Memory B cell (primary cell): ENCODE results near the gene ERBB2.
"Not testable (repeated sequence)": the region's sequence is repeated elsewhere in the genome, so short reads cannot be mapped to it uniquely, and the experiment has no call there.

Source experiments
- ATAC-seq: fragments of 150-1000 bp; cut with Tn5 transposase; 2 replicates; pipeline ENCODE4 v1.10.0; 2021; ENCODE audit warnings: low read depth, mild to moderate bottlenecking, moderate library complexity
- DNase-seq, 2 donors: peaks; one replicate each; pipeline ENCODE4 v3.0.0; 2022; ENCODE audit warnings: low spot score in 2 of 2
- H3K27ac Mint-ChIP-seq: one replicate; pipeline ENCODE4 v1.8.0; 2022; ENCODE audit warnings: mild to moderate bottlenecking, moderate library complexity, mixed read lengths
- H3K27me3 Mint-ChIP-seq: one replicate; pipeline ENCODE4 v1.8.0; 2022; ENCODE audit warnings: mixed read lengths
- H3K36me3 Mint-ChIP-seq: one replicate; pipeline ENCODE4 v1.8.0; 2022; ENCODE audit warnings: mild to moderate bottlenecking, mixed read lengths
- H3K4me1 Mint-ChIP-seq: one replicate; pipeline ENCODE4 v1.8.0; 2022; ENCODE audit warnings: mixed read lengths
- H3K4me3 Mint-ChIP-seq: one replicate; pipeline ENCODE4 v1.8.0; 2022; ENCODE audit warnings: mild to moderate bottlenecking, moderate library complexity, mixed read lengths
- H3K9me3 Mint-ChIP-seq: one replicate; pipeline ENCODE4 v1.8.0; 2022; ENCODE audit warnings: mixed read lengths

Gene ERBB2

GRCh38 chr17:39739885-39740356, 40.1 kb downstream of the ERBB2 start:
- H3K27ac Mint-ChIP-seq: no peak overlapping the region
- ATAC-seq (no peak), DNase-seq (no peak)
- H3K36me3 Mint-ChIP-seq: peaks cover 2% of the 10 kb centered on the region
- H3K9me3 Mint-ChIP-seq: no peaks in the 10 kb centered on the region
- H3K4me1 Mint-ChIP-seq: peaks cover 24% of the 10 kb centered on the region
- H3K27me3 Mint-ChIP-seq: peaks cover 30% of the 10 kb centered on the region
- H3K4me3 Mint-ChIP-seq: peak overlapping the region; percentile 25

DNA sequence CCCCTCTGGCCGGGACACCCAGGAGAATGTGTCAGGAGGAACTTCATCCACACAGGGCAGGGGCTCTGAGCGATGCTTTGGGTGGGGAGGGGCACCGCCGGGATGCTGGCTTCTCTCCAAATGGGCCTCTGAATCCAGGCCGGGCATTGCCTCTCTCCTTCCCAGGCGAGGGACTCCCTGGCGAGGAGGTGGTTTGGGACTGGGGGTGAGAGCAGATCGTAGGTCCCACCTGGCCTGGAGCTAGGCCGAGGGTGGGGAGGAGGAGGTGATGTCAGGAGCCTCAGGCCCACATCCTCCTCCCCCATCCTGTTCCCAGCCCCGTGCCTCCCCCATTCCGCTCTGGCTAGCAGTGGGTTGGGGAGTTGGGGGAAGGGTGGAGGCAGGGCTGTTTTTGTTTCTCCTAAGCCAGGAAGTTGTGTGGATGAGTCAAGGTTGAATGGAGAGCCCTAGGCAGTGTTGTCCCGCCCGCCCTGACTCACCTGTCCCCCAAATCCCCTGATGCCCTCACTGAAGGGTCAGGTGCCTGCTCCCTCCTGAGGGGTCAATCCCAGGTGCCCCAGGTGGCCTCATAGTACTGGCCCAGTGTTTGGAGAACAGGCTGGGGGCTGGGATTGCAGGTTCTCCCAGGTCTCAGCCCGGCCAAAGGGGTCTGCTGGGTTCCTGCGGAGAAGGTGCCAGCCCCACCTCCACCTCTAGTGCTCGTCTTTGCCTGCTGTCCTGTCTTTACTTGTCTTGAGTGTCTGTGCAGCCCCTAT, 40.7 kb downstream of the ERBB2 start:
- ATAC-seq: no peak
- Mint-ChIP-seq H3K27ac (no peak overlapping the region), H3K9me3 (no peaks in the 10 kb centered on the region), H3K4me3 (no peak overlapping the region), H3K4me1 (peaks cover 24% of the 10 kb centered on the region), H3K36me3 (peaks cover 2% of the 10 kb centered on the region), H3K27me3 (peaks cover 30% of the 10 kb centered on the region)
- DNase-seq: no peak

DNA sequence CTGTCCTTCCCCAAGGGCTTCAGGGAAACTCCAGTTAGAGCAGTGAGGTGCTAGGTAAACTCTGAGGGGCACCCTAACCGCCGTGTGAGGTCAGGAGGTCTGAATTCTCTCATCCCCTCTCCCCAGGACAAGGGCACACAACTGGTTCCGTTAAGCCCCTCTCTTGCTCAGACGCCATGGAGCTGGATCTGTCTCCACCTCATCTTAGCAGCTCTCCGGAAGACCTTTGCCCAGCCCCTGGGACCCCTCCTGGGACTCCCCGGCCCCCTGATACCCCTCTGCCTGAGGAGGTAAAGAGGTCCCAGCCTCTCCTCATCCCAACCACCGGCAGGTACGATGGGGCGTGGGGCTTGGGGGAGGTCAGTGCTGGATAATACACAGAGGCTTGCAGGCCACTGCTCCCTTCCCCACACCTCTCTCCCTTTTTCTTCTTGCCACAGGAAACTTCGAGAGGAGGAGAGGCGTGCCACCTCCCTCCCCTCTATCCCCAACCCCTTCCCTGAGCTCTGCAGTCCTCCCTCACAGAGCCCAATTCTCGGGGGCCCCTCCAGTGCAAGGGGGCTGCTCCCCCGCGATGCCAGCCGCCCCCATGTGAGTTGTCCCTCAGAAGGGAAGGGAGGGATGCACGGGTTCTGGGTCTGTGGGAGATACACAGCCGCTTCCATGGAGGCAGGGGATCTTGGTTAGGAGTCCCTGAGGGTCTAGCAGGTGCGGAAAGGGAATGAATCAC, 42.4 kb downstream of the ERBB2 start:
- Mint-ChIP-seq H3K4me1 (peaks cover 20% of the 10 kb centered on the region), H3K27ac (no peak overlapping the region), H3K4me3 (no peak overlapping the region), H3K36me3 (peaks cover 2% of the 10 kb centered on the region), H3K27me3 (peaks cover 25% of the 10 kb centered on the region), H3K9me3 (no peaks in the 10 kb centered on the region)
- no peak for DNase-seq
- ATAC-seq: no peak

GRCh38 chr17:39742856-39743436, 43.1 kb downstream of the ERBB2 start:
- peaks cover 17% of the 10 kb centered on the region for H3K4me1 Mint-ChIP-seq
- no peak overlapping the region for H3K4me3 Mint-ChIP-seq
- peaks cover 2% of the 10 kb centered on the region for H3K36me3 Mint-ChIP-seq
- ATAC-seq (no peak), DNase-seq (no peak)
- peaks cover 22% of the 10 kb centered on the region for H3K27me3 Mint-ChIP-seq
- no peaks in the 10 kb centered on the region for H3K9me3 Mint-ChIP-seq
- H3K27ac Mint-ChIP-seq: no peak overlapping the region

DNA sequence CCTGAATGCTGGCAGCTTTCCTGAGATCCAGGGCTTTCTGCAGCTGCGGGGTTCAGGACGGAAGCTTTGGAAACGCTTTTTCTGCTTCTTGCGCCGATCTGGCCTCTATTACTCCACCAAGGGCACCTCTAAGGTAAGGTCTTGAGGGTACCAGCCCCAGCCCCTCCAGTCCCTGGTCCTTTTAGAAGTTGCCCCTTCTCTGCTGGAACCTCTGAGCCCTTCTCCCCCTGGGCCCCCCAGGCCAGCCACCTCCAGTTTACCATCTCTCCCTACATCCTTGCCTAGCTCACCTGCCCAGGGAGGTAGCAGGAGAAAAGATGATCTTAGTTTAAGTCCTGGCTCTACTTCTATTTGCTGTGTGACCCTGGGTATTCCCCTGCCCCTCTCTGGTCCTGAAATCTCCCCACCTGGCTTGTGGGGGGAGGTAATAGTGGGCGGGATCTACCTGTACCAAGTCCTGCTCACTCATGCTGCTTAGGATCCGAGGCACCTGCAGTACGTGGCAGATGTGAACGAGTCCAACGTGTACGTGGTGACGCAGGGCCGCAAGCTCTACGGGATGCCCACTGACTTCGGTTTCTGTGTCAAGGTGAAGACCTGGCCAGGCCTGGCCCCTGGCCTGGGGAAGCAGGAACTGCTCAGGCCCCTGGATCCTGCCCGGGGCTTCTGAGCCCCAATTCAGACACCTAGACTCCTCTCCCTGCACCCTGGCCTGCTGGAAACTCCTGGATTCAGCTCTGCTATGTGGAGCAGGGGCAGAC, 44.4 kb downstream of the ERBB2 start:
- Mint-ChIP-seq H3K27me3 (peaks cover 16% of the 10 kb centered on the region), H3K9me3 (no peaks in the 10 kb centered on the region), H3K27ac (no peak overlapping the region), H3K36me3 (no peaks in the 10 kb centered on the region), H3K4me3 (no peak overlapping the region), H3K4me1 (peaks cover 9% of the 10 kb centered on the region)
- DNase-seq: no peak
- no peak for ATAC-seq

DNA sequence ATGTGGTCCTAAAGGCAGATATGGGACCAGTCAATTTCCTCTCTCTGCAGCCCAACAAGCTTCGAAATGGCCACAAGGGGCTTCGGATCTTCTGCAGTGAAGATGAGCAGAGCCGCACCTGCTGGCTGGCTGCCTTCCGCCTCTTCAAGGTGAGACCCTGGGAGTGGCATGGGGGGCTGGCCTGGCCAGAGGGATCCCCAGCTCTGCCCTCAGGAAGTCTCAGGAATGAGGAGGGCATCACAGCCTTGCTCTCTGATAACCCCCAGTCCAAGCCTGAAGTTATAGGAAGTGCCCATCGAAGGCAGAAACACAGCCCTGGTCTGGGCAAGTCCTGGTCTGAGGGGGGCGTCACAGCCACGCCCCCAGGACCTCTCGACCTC, 45.0 kb downstream of the ERBB2 start:
- Mint-ChIP-seq H3K9me3 (no peaks in the 10 kb centered on the region), H3K27me3 (peaks cover 14% of the 10 kb centered on the region), H3K4me3 (no peak overlapping the region), H3K36me3 (no peaks in the 10 kb centered on the region), H3K4me1 (peaks cover 5% of the 10 kb centered on the region), H3K27ac (no peak overlapping the region)
- ATAC-seq: no peak
- no peak for DNase-seq

DNA sequence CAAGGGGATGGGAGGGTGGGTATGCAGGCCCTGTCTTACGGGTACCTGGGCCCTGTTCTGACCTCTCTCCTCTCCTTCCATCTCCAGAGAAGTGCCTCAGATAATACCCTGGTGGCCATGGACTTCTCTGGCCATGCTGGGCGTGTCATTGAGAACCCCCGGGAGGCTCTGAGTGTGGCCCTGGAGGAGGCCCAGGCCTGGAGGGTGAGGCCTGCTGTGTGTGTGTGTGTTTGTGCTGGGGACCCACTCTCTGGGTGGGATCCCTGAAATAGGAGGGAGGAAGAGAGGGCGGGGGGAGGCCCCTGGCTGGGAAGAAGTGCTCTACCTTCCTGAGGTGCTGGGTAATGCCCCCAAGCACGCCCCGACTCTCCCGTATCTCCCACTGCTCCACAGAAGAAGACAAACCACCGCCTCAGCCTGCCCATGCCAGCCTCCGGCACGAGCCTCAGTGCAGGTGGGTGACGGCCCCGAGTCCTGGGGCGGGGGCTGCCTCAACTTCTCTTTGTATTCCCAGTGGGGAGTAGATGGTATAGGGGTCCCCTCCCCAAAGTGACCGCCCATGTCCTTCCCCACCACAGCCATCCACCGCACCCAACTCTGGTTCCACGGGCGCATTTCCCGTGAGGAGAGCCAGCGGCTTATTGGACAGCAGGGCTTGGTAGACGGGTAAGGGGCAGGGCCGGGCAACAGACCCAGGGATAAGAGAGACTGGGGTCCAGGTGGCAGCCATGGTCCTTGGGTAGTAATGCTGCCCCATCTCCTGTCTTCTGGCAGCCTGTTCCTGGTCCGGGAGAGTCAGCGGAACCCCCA, 45.7 kb downstream of the ERBB2 start:
- DNase-seq (no peak), ATAC-seq (no peak)
- H3K4me1 Mint-ChIP-seq: peaks cover 2% of the 10 kb centered on the region
- no peak overlapping the region for H3K27ac Mint-ChIP-seq
- peaks cover 10% of the 10 kb centered on the region for H3K27me3 Mint-ChIP-seq
- no peaks in the 10 kb centered on the region for H3K9me3 Mint-ChIP-seq
- no peaks in the 10 kb centered on the region for H3K36me3 Mint-ChIP-seq
- H3K4me3 Mint-ChIP-seq: no peak overlapping the region

DNA sequence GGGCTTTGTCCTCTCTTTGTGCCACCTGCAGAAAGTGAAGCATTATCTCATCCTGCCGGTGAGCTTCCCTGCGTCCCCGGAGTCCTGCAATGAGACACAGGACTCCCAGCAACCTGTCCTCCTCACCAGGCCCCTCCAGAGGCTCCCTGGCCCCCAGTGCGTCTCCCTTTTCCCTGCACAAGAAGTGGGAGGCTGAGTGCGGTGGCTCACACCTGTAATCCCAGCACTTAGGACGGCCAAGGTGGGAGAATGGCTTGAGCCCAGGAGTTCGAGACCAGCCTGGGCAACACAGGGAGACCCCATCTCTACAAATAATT, 46.2 kb downstream of the ERBB2 start:
- H3K36me3 Mint-ChIP-seq: no peaks in the 10 kb centered on the region
- no peak overlapping the region for H3K27ac Mint-ChIP-seq
- peaks cover 8% of the 10 kb centered on the region for H3K27me3 Mint-ChIP-seq

GRCh38 chr17:39747745-39748144, 47.9 kb downstream of the ERBB2 start:
- Mint-ChIP-seq H3K27ac (no peak overlapping the region), H3K9me3 (no peaks in the 10 kb centered on the region), H3K36me3 (no peaks in the 10 kb centered on the region), H3K4me3 (no peak overlapping the region), H3K4me1 (peaks cover 3% of the 10 kb centered on the region), H3K27me3 (peaks cover 5% of the 10 kb centered on the region)
- ATAC-seq: no peak
- no peak for DNase-seq

More for the DNA sequence above, 46.2 kb downstream of the ERBB2 start:
- H3K9me3 Mint-ChIP-seq: no peaks in the 10 kb centered on the region
- no peak overlapping the region for H3K4me3 Mint-ChIP-seq
- H3K4me1 Mint-ChIP-seq: no peaks in the 10 kb centered on the region
- DNase-seq: no peak
- ATAC-seq: no peak

DNA sequence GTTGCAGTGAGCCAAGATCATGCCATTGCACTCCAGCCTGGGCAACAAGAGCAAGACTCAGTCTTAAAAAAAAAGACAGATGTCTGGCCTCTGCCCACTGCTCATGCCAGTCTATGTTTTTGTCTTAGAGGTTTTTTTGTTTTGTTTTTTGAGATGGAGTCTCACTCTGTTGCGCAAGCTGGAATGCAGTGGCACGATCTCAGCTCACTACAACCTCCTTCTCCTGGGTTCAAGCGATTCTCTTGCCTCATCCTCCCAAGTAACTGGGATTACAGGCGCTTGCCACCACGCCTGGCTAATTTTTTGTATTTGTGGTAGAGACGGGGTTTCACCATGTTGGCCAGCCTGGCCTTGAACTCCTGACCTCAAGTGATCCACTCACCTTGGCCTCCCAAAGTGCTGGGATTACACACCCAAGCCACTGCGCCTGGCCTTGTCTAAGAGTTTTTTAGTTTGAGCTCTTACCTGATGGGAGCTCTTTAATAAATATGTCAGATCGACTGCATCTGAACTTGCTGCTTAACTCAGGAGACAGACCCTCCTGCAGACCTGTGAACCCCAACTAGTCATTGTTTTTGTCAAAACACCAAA, 48.7 kb downstream of the ERBB2 start:
- not testable (repeated sequence) for DNase-seq, H3K27ac Mint-ChIP-seq, H3K4me1 Mint-ChIP-seq, H3K27me3 Mint-ChIP-seq, H3K9me3 Mint-ChIP-seq, H3K36me3 Mint-ChIP-seq, H3K4me3 Mint-ChIP-seq, ATAC-seq

- H3K36me3 Mint-ChIP-seq: no peaks in the 10 kb centered on the region
- no peak overlapping the region for H3K4me3 Mint-ChIP-seq
- DNase-seq (no peak), ATAC-seq (no peak)
- H3K27ac Mint-ChIP-seq: no peak overlapping the region
- peaks cover 10% of the 10 kb centered on the region for H3K4me1 Mint-ChIP-seq
- H3K9me3 Mint-ChIP-seq: no peaks in the 10 kb centered on the region
- no peaks in the 10 kb centered on the region for H3K27me3 Mint-ChIP-seq
Observed at GRCh38 chr17:39750131-39751015, 50.5 kb downstream of the ERBB2 start.

- no peaks in the 10 kb centered on the region for H3K36me3 Mint-ChIP-seq
- DNase-seq: no peak
- no peaks in the 10 kb centered on the region for H3K9me3 Mint-ChIP-seq
- H3K4me1 Mint-ChIP-seq: peaks cover 17% of the 10 kb centered on the region
- H3K27me3 Mint-ChIP-seq: no peaks in the 10 kb centered on the region
- ATAC-seq: no peak
- H3K27ac Mint-ChIP-seq: no peak overlapping the region
- H3K4me3 Mint-ChIP-seq: no peak overlapping the region
Observed at GRCh38 chr17:39751016-39751543, 51.2 kb downstream of the ERBB2 start.
